OCI-LY3 (cell line): ENCODE data around the gene ZMAT5.
"Not testable (repeated sequence)": the region's sequence is repeated elsewhere in the genome, so short reads cannot be mapped to it uniquely, and the experiment has no call there.

Experiments used
- H2AFZ ChIP-seq: fragments of 200-600, 300-600 bp; shearing (Covaris generic); 2 replicates; pipeline ENCODE4 v1.6.0; 2014; ENCODE audit warnings: antibody characterized with exemption, low read depth, low read length
- H3K27ac ChIP-seq: fragments of 200-600, 300-600 bp; sonication (generic); 2 replicates; pipeline ENCODE4 v1.5.1; 2014; ENCODE audit warnings: mild to moderate bottlenecking, low read length, moderate library complexity, mixed read lengths
- H3K27me3 ChIP-seq: fragments of 200-600, 300-600 bp; sonication (generic); 2 replicates; pipeline ENCODE4 v1.6.1; 2014; ENCODE audit warnings: low read depth, low read length, mixed read lengths
- H3K36me3 ChIP-seq: fragments of 200-600, 300-600 bp; sonication (generic); replicated peaks from 2 replicates; pipeline ENCODE3; 2014; ENCODE audit warnings: low read depth, low read length, mixed read lengths
- H3K4me1 ChIP-seq: fragments of 300-600, 200-600 bp; sonication (generic); 2 replicates; pipeline ENCODE4 v1.6.1; 2014; ENCODE audit warnings: low read length, mixed read lengths
- H3K4me2 ChIP-seq: fragments of 200-600, 300-600 bp; sonication (generic); 2 replicates; pipeline ENCODE4 v1.6.1; 2014; ENCODE audit warnings: low read length, mixed read lengths
- H3K4me3 ChIP-seq: fragments of 300-600, 200-600 bp; sonication (generic); 2 replicates; pipeline ENCODE4 v1.5.1; 2014; ENCODE audit warnings: antibody characterized with exemption, mild to moderate bottlenecking, low read length, moderate library complexity
- H3K79me2 ChIP-seq: fragments of 300-600, 200-600 bp; shearing (Covaris generic); 2 replicates; pipeline ENCODE4 v1.6.1; 2014; ENCODE audit warnings: mild to moderate bottlenecking, low read length, mixed read lengths
- H3K9ac ChIP-seq: fragments of 300-600, 200-600 bp; shearing (Covaris generic); 2 replicates; pipeline ENCODE4 v1.6.0; 2014; ENCODE audit warnings: mild to moderate bottlenecking, low read length, moderate library complexity
- H3K9me3 ChIP-seq: fragments of 200-600, 300-600 bp; shearing (Covaris generic); 2 replicates; pipeline ENCODE4 v1.6.1; 2014; ENCODE audit warnings: low read length, mixed read lengths; ENCODE audit not compliant: insufficient read depth
- H4K20me1 ChIP-seq: fragments of 200-600, 300-600 bp; sonication (generic); 2 replicates; pipeline ENCODE4 v1.6.1; 2016; ENCODE audit warnings: low read length, mixed read lengths; ENCODE audit not compliant: insufficient read depth
- CTCF ChIP-seq: fragments of 200-600, 300-600 bp; sonication (generic); IDR thresholded peaks from 2 replicates; pipeline ENCODE4 v1.5.1; 2014; ENCODE audit warnings: antibody characterized with exemption, low read length, low read depth
- EZH2phosphoT487 ChIP-seq: fragments of 200-600 bp; shearing (Covaris generic); IDR thresholded peaks from 2 replicates; pipeline ENCODE4 v1.6.1; 2018; ENCODE audit warnings: antibody characterized with exemption, mixed run types, low read depth

The ZMAT5 gene

GRCh38 chr22:29758068-29758622 lies 8.7 kb downstream of the ZMAT5 start:
- no peaks in the 10 kb centered on the region for H3K36me3 ChIP-seq
- no peaks in the 10 kb centered on the region for H3K27me3 ChIP-seq
- TF ChIP-seq EZH2phosphoT487, result no peak
- no peak for TF ChIP-seq CTCF
- H3K4me3 ChIP-seq, result no peak overlapping the region
- H3K4me2 ChIP-seq, result no peak overlapping the region
- no peaks in the 10 kb centered on the region for H3K9me3 ChIP-seq
- H2AFZ ChIP-seq, result no peak overlapping the region
- H3K4me1 ChIP-seq, result no peaks in the 10 kb centered on the region
- H3K9ac ChIP-seq, result no peak overlapping the region
- no peaks in the 10 kb centered on the region for H4K20me1 ChIP-seq
- no peaks in the 10 kb centered on the region for H3K79me2 ChIP-seq
- no peak overlapping the region for H3K27ac ChIP-seq

- H3K4me2 ChIP-seq, result no peak overlapping the region
- H3K27me3 ChIP-seq, result no peaks in the 10 kb centered on the region
- H3K79me2 ChIP-seq, result no peaks in the 10 kb centered on the region
- H3K9ac ChIP-seq, result no peak overlapping the region
- no peaks in the 10 kb centered on the region for H4K20me1 ChIP-seq
- TF ChIP-seq CTCF (no peak), EZH2phosphoT487 (no peak)
- H3K9me3 ChIP-seq, result no peaks in the 10 kb centered on the region
- no peak overlapping the region for H3K4me3 ChIP-seq
- H3K27ac ChIP-seq, result no peak overlapping the region
- H2AFZ ChIP-seq, result no peak overlapping the region
- H3K4me1 ChIP-seq, result no peaks in the 10 kb centered on the region
- no peaks in the 10 kb centered on the region for H3K36me3 ChIP-seq
Observed at GRCh38 chr22:29757096-29757495, 9.7 kb downstream of the ZMAT5 start.

- H3K27ac ChIP-seq, result no peak overlapping the region
- no peak overlapping the region for H3K4me3 ChIP-seq
- no peaks in the 10 kb centered on the region for H3K36me3 ChIP-seq
- H3K9ac ChIP-seq, result no peak overlapping the region
- H3K4me2 ChIP-seq, result no peak overlapping the region
- no peak overlapping the region for H2AFZ ChIP-seq
- no peaks in the 10 kb centered on the region for H4K20me1 ChIP-seq
- H3K79me2 ChIP-seq, result no peaks in the 10 kb centered on the region
- TF ChIP-seq EZH2phosphoT487 (no peak), CTCF (no peak)
- H3K27me3 ChIP-seq, result no peaks in the 10 kb centered on the region
- no peaks in the 10 kb centered on the region for H3K4me1 ChIP-seq
- no peaks in the 10 kb centered on the region for H3K9me3 ChIP-seq
Observed at GRCh38 chr22:29756341-29756740, 10.5 kb downstream of the ZMAT5 start.

GRCh38 chr22:29755889-29756288 lies 10.9 kb downstream of the ZMAT5 start:
- no peak overlapping the region for H3K4me2 ChIP-seq
- H4K20me1 ChIP-seq, result no peaks in the 10 kb centered on the region
- H3K9me3 ChIP-seq, result no peaks in the 10 kb centered on the region
- H3K36me3 ChIP-seq, result no peaks in the 10 kb centered on the region
- no peak overlapping the region for H2AFZ ChIP-seq
- no peak overlapping the region for H3K27ac ChIP-seq
- no peak overlapping the region for H3K9ac ChIP-seq
- H3K27me3 ChIP-seq, result no peaks in the 10 kb centered on the region
- TF ChIP-seq CTCF (no peak), EZH2phosphoT487 (no peak)
- H3K4me1 ChIP-seq, result no peaks in the 10 kb centered on the region
- H3K4me3 ChIP-seq, result no peak overlapping the region
- no peaks in the 10 kb centered on the region for H3K79me2 ChIP-seq

GRCh38 chr22:29754658-29755395 lies 12.0 kb downstream of the ZMAT5 start:
- H3K79me2 ChIP-seq, H4K20me1 ChIP-seq, H3K4me1 ChIP-seq, H3K9me3 ChIP-seq, H3K36me3 ChIP-seq, H3K9ac ChIP-seq, H3K4me3 ChIP-seq, H2AFZ ChIP-seq, H3K4me2 ChIP-seq, H3K27me3 ChIP-seq, H3K27ac ChIP-seq: not testable (repeated sequence)
